Vagina (tissue), 2 donors: Measurements from ENCODE around the gene CUX1.

ENCODE experiments used
- CTCF ChIP-seq, 3 experiments: fragments of 450-650 bp in 2 of 3; fragments of 200-600 bp in 1 of 3; sonication (generic) in 1 of 3; IDR thresholded peaks; one replicate each; pipeline ENCODE4 v1.5.1; 2017 to 2019; ENCODE audit warnings: antibody characterized with exemption in 3 of 3, mild to moderate bottlenecking in 2 of 3, moderate library complexity in 2 of 3
- POLR2A ChIP-seq, 2 donors: fragments of 450-650 bp; IDR thresholded peaks; one replicate each; pipeline ENCODE4 v1.6.1; 2017; ENCODE audit warnings: antibody characterized with exemption in 2 of 2, mild to moderate bottlenecking in 2 of 2, moderate library complexity in 2 of 2

- no peak for TF ChIP-seq CTCF (IDR thresholded peaks at IDR 0.05)
- TF ChIP-seq POLR2A (IDR thresholded peaks at IDR 0.05) = no peak
Observed at GRCh38 chr7:101998029-101998905, 180.8 kb downstream of the CUX1 start.
